Keratinocyte (primary cell): ENCODE data around the gene TCHP.

Experiments used
- EZH2 ChIP-seq: IDR thresholded peaks from one replicate; pipeline ENCODE4 v1.6.1; 2012; ENCODE audit warnings: inconsistent platforms, mild to moderate bottlenecking, low read length, moderate library complexity
- TF ChIP-seq, protein P1 (sequence below), 3 experiments: IDR thresholded peaks in 1 of 3; conservative IDR thresholded peaks in 1 of 3; optimal IDR thresholded peaks in 1 of 3; 2 replicates in 2 of 3; 3 replicates in 1 of 3; pipeline versions ENCODE3 to v1.5.1; 2011; ENCODE audit warnings: low read length in 3 of 3, mild to moderate bottlenecking in 3 of 3, moderate library complexity in 2 of 3, control low read depth in 1 of 3, inconsistent platforms in 1 of 3; ENCODE audit not compliant: insufficient read depth in 2 of 3; ENCODE audit errors: extremely low read depth in 1 of 3

DNA sequence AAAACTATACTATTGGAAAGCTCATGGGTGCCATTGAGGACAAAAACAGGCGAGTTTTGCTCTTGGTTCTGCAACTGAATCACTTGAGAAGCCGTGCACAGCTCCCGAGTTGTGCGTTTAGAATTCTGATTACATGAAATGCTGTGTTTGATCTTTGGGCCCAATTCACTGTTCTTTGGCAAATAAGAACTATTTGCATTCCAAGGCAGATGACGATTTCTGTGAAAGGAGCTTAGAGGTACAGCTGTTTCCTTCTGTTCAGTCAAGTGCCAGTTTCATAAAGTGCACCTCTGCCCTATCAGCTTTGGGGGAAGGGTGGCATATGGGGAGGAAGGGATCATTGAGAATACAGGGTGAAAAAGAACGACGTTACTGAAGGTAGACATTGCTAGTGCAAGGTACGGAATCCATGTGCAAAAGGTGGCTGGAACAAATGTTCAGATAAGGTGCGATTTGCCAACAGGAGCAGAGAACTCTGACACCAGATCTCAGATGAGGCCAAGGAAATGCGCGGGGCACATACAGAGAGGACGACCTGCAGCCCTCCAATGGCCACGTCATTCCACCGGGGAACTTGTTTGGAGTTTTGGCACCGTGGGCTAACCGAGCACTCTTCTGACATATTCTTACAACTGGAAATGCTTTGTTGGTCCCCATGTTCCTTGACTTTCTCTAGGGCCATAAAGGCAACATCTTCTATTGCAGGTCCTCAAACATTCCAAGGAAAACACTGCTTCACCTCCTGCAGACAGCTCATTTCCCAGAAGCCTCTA lies 30.1 kb downstream of the TCHP start:
- TF ChIP-seq, protein P1, sequence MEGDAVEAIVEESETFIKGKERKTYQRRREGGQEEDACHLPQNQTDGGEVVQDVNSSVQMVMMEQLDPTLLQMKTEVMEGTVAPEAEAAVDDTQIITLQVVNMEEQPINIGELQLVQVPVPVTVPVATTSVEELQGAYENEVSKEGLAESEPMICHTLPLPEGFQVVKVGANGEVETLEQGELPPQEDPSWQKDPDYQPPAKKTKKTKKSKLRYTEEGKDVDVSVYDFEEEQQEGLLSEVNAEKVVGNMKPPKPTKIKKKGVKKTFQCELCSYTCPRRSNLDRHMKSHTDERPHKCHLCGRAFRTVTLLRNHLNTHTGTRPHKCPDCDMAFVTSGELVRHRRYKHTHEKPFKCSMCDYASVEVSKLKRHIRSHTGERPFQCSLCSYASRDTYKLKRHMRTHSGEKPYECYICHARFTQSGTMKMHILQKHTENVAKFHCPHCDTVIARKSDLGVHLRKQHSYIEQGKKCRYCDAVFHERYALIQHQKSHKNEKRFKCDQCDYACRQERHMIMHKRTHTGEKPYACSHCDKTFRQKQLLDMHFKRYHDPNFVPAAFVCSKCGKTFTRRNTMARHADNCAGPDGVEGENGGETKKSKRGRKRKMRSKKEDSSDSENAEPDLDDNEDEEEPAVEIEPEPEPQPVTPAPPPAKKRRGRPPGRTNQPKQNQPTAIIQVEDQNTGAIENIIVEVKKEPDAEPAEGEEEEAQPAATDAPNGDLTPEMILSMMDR (optimal IDR thresholded peaks at IDR 0.05 in 1 of 3, IDR thresholded peaks at IDR 0.05 in 1 of 3, conservative IDR thresholded peaks at IDR 0.05 in 1 of 3; ENCODE audit: extremely low read depth in 1 of 3, insufficient read depth in 2 of 3, low read length in 3 of 3), result no peak
- no peak for TF ChIP-seq EZH2
